HepG2 (cell line): Measurements from ENCODE around the gene BBC3. TPM values are rescaled to one million over a fixed set of nuclear protein-coding genes. Genes with fewer than 3 reads are reported as not detected.

Experiments used
- ATAC-seq: fragments of 200-7000 bp; cut with Tn5 transposase; 3 replicates; pipeline ENCODE4 v1.9.1; 2020; ENCODE audit warnings: mild to moderate bottlenecking, moderate library complexity
- BruUV-seq: library from RNA; stranded (reverse); fragments of 400-500 nt; replicated peaks from 2 replicates; lab custom pipeline; 2021; lab: Mats Ljungman, UMichigan
- CTCF ChIA-PET: fragments of 300-600 bp; formaldehyde crosslinking; extraction: SDS; loops from one replicate; lab custom pipeline; 2021; ENCODE audit warnings: low total read pairs, inconsistent platforms, low intra/inter-chr PET ratio; lab: Yijun Ruan, JAX
- POLR2A ChIA-PET: fragments of 350-600 bp; sonication (Branson Sonifier 250); formaldehyde crosslinking; loops from one replicate; lab custom pipeline; 2020; ENCODE audit warnings: antibody characterized with exemption, inconsistent platforms; lab: Yijun Ruan, JAX
- DNase-seq: peaks from one replicate; pipeline ENCODE4 v3.0.0-alpha.2; 2015; ENCODE audit warnings: low spot score
- FAIRE-seq: peaks from 3 replicates; lab custom pipeline; 2011; peaks lifted over from hg19 to GRCh38; lab: Jason Lieb, UNC
- H2AFZ ChIP-seq: one replicate; pipeline ENCODE4 v1.6.1; 2011; ENCODE audit warnings: low read length, inconsistent platforms
- H3K27ac ChIP-seq: fragments of 300-600 bp; 3 replicates; pipeline ENCODE4 v1.8.0; 2011; ENCODE audit warnings: mixed run types, mild to moderate bottlenecking, mixed read lengths, low read length, inconsistent platforms; ENCODE audit not compliant: insufficient read depth; ENCODE audit errors: extremely low read length
- H3K27me3 ChIP-seq, 2 experiments: fragments of 200-600 bp in 1 of 2; 2 replicates in 1 of 2; 3 replicates in 1 of 2; pipeline versions ENCODE4 v1.6.0 to v1.8.0; 2011; ENCODE audit warnings: low read length in 2 of 2, mild to moderate bottlenecking in 2 of 2, moderate library complexity in 2 of 2, inconsistent platforms in 1 of 2; ENCODE audit not compliant: insufficient read depth in 2 of 2, control insufficient read depth in 1 of 2
- H3K36me3 ChIP-seq, 2 experiments: fragments of 200-600 bp in 1 of 2; replicated peaks in 1 of 2; 2 replicates in 1 of 2; 3 replicates in 1 of 2; pipeline versions ENCODE4 v1.5.1 to v1.8.0; 2011; ENCODE audit warnings: low read length in 2 of 2, inconsistent platforms in 1 of 2; ENCODE audit not compliant: insufficient read depth in 2 of 2, control insufficient read depth in 1 of 2
- H3K4me1 ChIP-seq: 2 replicates; pipeline ENCODE4 v1.5.1; 2012; ENCODE audit warnings: low read length, inconsistent platforms; ENCODE audit not compliant: insufficient read depth
- H3K4me2 ChIP-seq: 2 replicates; pipeline ENCODE4 v1.6.0; 2011; ENCODE audit warnings: low read depth, low read length, inconsistent platforms
- H3K4me3 ChIP-seq, 3 experiments: fragments of 200-600 bp in 1 of 3; sonication (generic), shearing (Covaris generic) in 1 of 3; replicated peaks in 1 of 3; 2 replicates each; pipeline ENCODE4 v1.5.1; 2011 to 2016; ENCODE audit warnings: low read length in 3 of 3, inconsistent platforms in 2 of 3, low read depth in 2 of 3, mild to moderate bottlenecking in 2 of 3, control low read depth in 1 of 3, mixed read lengths in 1 of 3; ENCODE audit not compliant: insufficient read depth in 1 of 3
- H3K79me2 ChIP-seq: one replicate; pipeline ENCODE4 v1.6.1; 2011; ENCODE audit warnings: low read length, inconsistent platforms; ENCODE audit not compliant: insufficient read depth
- H3K9ac ChIP-seq: 2 replicates; pipeline ENCODE4 v1.6.0; 2011; ENCODE audit warnings: mild to moderate bottlenecking, low read depth, low read length, inconsistent platforms; ENCODE audit not compliant: insufficient read depth
- H3K9me3 ChIP-seq: 2 replicates; pipeline ENCODE4 v1.5.1; 2012; ENCODE audit warnings: mild to moderate bottlenecking, low read length
- H4K20me1 ChIP-seq: 2 replicates; pipeline ENCODE4 v1.6.0; 2011; ENCODE audit warnings: inconsistent platforms, mild to moderate bottlenecking, low read length, moderate library complexity; ENCODE audit not compliant: insufficient read depth
- DNMT1 ChIP-seq: sonication (generic); formaldehyde crosslinking; IDR thresholded peaks from 2 replicates; pipeline ENCODE4 v1.5.1; 2020; ENCODE audit warnings: mild to moderate bottlenecking, missing genetic modification reagents
- LCORL ChIP-seq, 2 experiments: fragments of 450-650 bp in 1 of 2; sonication (generic) in 1 of 2; formaldehyde crosslinking in 1 of 2; IDR thresholded peaks; 2 replicates each; pipeline versions ENCODE4 v1.5.0 to v1.6.1; 2017 to 2020; ENCODE audit warnings: antibody characterized with exemption in 1 of 2, missing genetic modification reagents in 1 of 2
- TRIM22 ChIP-seq: fragments of 450-650 bp; IDR thresholded peaks from 2 replicates; pipeline ENCODE4 v1.6.1; 2017
- ZKSCAN8 ChIP-seq: IDR thresholded peaks from 2 replicates; pipeline ENCODE4 v1.6.1; 2016; ENCODE audit warnings: borderline replicate concordance, missing genetic modification reagents, missing compliant biosample characterization
- ZMYM2 ChIP-seq: sonication (generic); formaldehyde crosslinking; IDR thresholded peaks from 2 replicates; pipeline ENCODE4 v1.8.0; 2022; ENCODE audit warnings: mild to moderate bottlenecking, missing genetic modification reagents
- ZNF441 ChIP-seq: sonication (generic); formaldehyde crosslinking; IDR thresholded peaks from 2 replicates; pipeline ENCODE4 v1.7.0; 2021; ENCODE audit warnings: missing genetic modification reagents, borderline replicate concordance
- ZNF510 ChIP-seq: sonication (generic); formaldehyde crosslinking; IDR thresholded peaks from 2 replicates; pipeline ENCODE4 v1.4.0; 2020; ENCODE audit warnings: low read depth, mild to moderate bottlenecking, missing genetic modification reagents
- ZNF564 ChIP-seq: sonication (generic); formaldehyde crosslinking; IDR thresholded peaks from 2 replicates; pipeline ENCODE4 v1.8.1; 2023; ENCODE audit warnings: mild to moderate bottlenecking, missing genetic modification reagents
- ZNF577 ChIP-seq: sonication (generic); formaldehyde crosslinking; IDR thresholded peaks from 2 replicates; pipeline ENCODE4 v1.4.0; 2020; ENCODE audit warnings: mild to moderate bottlenecking, low read depth, missing genetic modification reagents, borderline replicate concordance
- ZNF614 ChIP-seq: IDR thresholded peaks from 2 replicates; pipeline ENCODE4 v1.6.1; 2018; ENCODE audit warnings: missing biosample characterization, missing genetic modification reagents, inconsistent platforms, borderline replicate concordance
- WGBS: methylation state at CpG from one replicate; pipeline ENCODE4 v1.1.6; 2017; ENCODE audit warnings: low lambda C conversion rate; 5-methylcytosine and 5-hydroxymethylcytosine counted together
- in situ Hi-C: cut with HindIII; loops from 2 replicates; pipeline ENCODE4 v1.10.0; 2017; ENCODE audit warnings: low pct_unique_long_range_greater_than_20kb; ENCODE audit not compliant: extremely low pct_ligation_motif_present
- intact Hi-C: fragments of 100-400 bp; cut with micrococcal nuclease; formaldehyde crosslinking; loops from one replicate; pipeline ENCODE4 v1.10.0; 2022; ENCODE audit not compliant: unreplicated experiment
- polyA plus RNA-seq, 8 experiments: library from polyadenylated mRNA; depleted of rRNA in 3 of 8; stranded (reverse) in 7 of 8; unstranded in 1 of 8; fragments of >200 nt; fragmentation: Illumina TruSeq in 4 of 8; extraction: Trizol in 4 of 8; gene quantifications; 2 replicates each; pipeline versions ENCODE4 v1.2.1 to v1.2.3, GENCODE V29; 2011 to 2016; ENCODE audit warnings: low read depth in 4 of 8, missing spikeins in 1 of 8, mixed read lengths in 1 of 8; ENCODE audit not compliant: insufficient read depth in 1 of 8
- total RNA-seq, 5 experiments: library from RNA; depleted of rRNA; stranded (reverse); fragments of >200 nt; fragmentation: Illumina TruSeq; extraction: Trizol; gene quantifications; 2 replicates each; pipeline ENCODE4 v1.2.3, GENCODE V29; 2016; ENCODE audit warnings: low read depth in 1 of 5
- TF ChIP-seq, protein P1 (sequence below): sonication (generic); formaldehyde crosslinking; IDR thresholded peaks from 2 replicates; pipeline ENCODE4 v1.8.1; 2022; ENCODE audit warnings: low read depth, mild to moderate bottlenecking, missing genetic modification reagents
- TF ChIP-seq, protein P2 (sequence below): IDR thresholded peaks from 2 replicates; pipeline ENCODE4 v1.6.1; 2018; ENCODE audit warnings: missing genetic modification reagents, mild to moderate bottlenecking, missing compliant biosample characterization
- TF ChIP-seq, protein P3 (sequence below): fragments of 450-650 bp; IDR thresholded peaks from 2 replicates; pipeline ENCODE4 v1.6.1; 2016

Gene BBC3
- total and polyA plus RNA-seq, 2 of the 13 experiments (the other 11 are each of a cell fraction or from before 2014, with no cell fraction given): 6.1 to 8.8 TPM

GRCh38 chr19:47272448-47273312 is 41.7 kb upstream of the BBC3 start:
- Histone ChIP-seq H3K27me3 (no peaks in the 10 kb centered on the region), H3K4me3 (peak overlapping the region; percentile 73 to 85 (median 75); a peak in 5 of 6 replicates), H3K79me2 (no peaks in the 10 kb centered on the region), H3K36me3 (peaks cover 5 to 18% of the 10 kb centered on the region in 2 experiments; a peak in 4 of 5 replicates), H3K27ac (peak overlapping the region; percentile 98), H2AFZ (no peak overlapping the region), H4K20me1 (peaks cover 3% of the 10 kb centered on the region; the same call in 1 of the 2 replicates), H3K4me2 (peak overlapping the region; percentile 96), H3K9me3 (no peaks in the 10 kb centered on the region), H3K9ac (peak overlapping the region; percentile 84), H3K4me1 (peaks cover 24% of the 10 kb centered on the region)
- no peak for DNase-seq
- no TSS peak for BruUV-seq
- in situ Hi-C loops: no loop called here
- POLR2A ChIA-PET: interaction anchor here (1.1 kb wide), 1 partner anchor 15 kb away, joined by 4 read pairs; no protein-coding TSS in a partner anchor
- 87% methylated on average over 24 of the region's 42 CpGs for WGBS
- FAIRE-seq: no peak
- ATAC-seq: no peak; the same call in 2 of the 3 replicates
- intact Hi-C loops: no loop called here
- CTCF ChIA-PET: no interaction called here
- TF ChIP-seq ZNF577 (CRISPR knock-in tag): no peak
- no peak for TF ChIP-seq ZNF564 (CRISPR knock-in tag)
- TF ChIP-seq ZKSCAN8 (CRISPR knock-in tag): no peak
- 0 out of 2 replicates have a peak, but pooled peaks have one; percentile 8 for TF ChIP-seq DNMT1 (CRISPR knock-in tag)
- peak; percentile 70; the same call in 1 of the 2 replicates for TF ChIP-seq ZNF441 (CRISPR knock-in tag)
- TF ChIP-seq ZMYM2: 0 out of 2 replicates have a peak, but pooled peaks have one; percentile 15
- TF ChIP-seq, protein P1, sequence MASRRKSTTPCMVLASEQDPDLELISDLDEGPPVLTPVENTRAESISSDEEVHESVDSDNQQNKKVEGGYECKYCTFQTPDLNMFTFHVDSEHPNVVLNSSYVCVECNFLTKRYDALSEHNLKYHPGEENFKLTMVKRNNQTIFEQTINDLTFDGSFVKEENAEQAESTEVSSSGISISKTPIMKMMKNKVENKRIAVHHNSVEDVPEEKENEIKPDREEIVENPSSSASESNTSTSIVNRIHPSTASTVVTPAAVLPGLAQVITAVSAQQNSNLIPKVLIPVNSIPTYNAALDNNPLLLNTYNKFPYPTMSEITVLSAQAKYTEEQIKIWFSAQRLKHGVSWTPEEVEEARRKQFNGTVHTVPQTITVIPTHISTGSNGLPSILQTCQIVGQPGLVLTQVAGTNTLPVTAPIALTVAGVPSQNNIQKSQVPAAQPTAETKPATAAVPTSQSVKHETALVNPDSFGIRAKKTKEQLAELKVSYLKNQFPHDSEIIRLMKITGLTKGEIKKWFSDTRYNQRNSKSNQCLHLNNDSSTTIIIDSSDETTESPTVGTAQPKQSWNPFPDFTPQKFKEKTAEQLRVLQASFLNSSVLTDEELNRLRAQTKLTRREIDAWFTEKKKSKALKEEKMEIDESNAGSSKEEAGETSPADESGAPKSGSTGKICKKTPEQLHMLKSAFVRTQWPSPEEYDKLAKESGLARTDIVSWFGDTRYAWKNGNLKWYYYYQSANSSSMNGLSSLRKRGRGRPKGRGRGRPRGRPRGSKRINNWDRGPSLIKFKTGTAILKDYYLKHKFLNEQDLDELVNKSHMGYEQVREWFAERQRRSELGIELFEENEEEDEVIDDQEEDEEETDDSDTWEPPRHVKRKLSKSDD (CRISPR knock-in tag): no peak
- no peak for TF ChIP-seq ZNF614 (CRISPR knock-in tag)
- TF ChIP-seq, protein P2, sequence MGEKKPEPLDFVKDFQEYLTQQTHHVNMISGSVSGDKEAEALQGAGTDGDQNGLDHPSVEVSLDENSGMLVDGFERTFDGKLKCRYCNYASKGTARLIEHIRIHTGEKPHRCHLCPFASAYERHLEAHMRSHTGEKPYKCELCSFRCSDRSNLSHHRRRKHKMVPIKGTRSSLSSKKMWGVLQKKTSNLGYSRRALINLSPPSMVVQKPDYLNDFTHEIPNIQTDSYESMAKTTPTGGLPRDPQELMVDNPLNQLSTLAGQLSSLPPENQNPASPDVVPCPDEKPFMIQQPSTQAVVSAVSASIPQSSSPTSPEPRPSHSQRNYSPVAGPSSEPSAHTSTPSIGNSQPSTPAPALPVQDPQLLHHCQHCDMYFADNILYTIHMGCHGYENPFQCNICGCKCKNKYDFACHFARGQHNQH (CRISPR knock-in tag): no peak
- TF ChIP-seq, protein P3, sequence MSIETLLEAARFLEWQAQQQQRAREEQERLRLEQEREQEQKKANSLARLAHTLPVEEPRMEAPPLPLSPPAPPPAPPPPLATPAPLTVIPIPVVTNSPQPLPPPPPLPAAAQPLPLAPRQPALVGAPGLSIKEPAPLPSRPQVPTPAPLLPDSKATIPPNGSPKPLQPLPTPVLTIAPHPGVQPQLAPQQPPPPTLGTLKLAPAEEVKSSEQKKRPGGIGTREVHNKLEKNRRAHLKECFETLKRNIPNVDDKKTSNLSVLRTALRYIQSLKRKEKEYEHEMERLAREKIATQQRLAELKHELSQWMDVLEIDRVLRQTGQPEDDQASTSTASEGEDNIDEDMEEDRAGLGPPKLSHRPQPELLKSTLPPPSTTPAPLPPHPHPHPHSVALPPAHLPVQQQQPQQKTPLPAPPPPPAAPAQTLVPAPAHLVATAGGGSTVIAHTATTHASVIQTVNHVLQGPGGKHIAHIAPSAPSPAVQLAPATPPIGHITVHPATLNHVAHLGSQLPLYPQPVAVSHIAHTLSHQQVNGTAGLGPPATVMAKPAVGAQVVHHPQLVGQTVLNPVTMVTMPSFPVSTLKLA: no peak
- no peak for TF ChIP-seq TRIM22
- TF ChIP-seq ZNF510 (CRISPR knock-in tag): 0 out of 2 replicates have a peak, but pooled peaks have one; percentile 5
- no peak for TF ChIP-seq LCORL (IDR thresholded peaks at IDR 0.05)
- TF ChIP-seq LCORL (CRISPR knock-in tag; IDR thresholded peaks at IDR 0.05): no peak
